Measurements from ENCODE around the gene SLC35E2B.
"Not testable (repeated sequence)": the region's sequence is repeated elsewhere in the genome, so short reads cannot be mapped to it uniquely, and the experiment has no call there.

The SLC35E2B gene

GRCh38 chr1:1658583-1659549 is 33.7 kb downstream of the SLC35E2B start, which contains the start of gene CDK11B:
CDK11B (minus strand) TSS chr1:1659004; CDS start chr1:1657485, 1,519 bp downstream.
- peak; percentile 94 for DNase-seq
- in situ Hi-C loops (cut with MboI; ENCODE audit: low pct_unique_long_range_greater_than_20kb, low sequenced_read_pairs): not testable (repeated sequence)

DNA sequence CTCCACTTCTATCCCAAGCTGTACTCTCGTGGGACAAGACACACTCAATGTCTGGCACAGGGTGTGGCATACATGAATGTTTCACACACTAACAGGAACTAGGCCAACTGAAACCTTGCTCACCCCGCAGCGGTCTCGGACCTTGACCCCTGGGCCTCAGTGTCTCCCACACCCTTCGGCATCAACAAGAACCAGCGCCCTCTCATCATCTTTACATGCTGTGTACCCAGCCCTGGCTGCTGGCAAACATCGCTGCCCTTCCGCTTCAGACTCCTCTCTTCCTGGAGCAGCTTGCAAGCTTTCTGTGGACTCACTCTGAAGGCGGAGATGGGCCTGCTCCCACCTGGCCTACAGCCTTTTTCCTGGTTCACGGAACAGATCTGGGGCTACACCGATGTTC is 44.3 kb downstream of the SLC35E2B start:
- in situ Hi-C loops (cut with MboI; ENCODE audit: low pct_unique_long_range_greater_than_20kb, low sequenced_read_pairs); DNase-seq: not testable (repeated sequence)

GRCh38 chr1:1647567-1648241 is 44.9 kb downstream of the SLC35E2B start:
- DNase-seq; in situ Hi-C loops (cut with MboI; ENCODE audit: low pct_unique_long_range_greater_than_20kb, low sequenced_read_pairs): not testable (repeated sequence)

DNA sequence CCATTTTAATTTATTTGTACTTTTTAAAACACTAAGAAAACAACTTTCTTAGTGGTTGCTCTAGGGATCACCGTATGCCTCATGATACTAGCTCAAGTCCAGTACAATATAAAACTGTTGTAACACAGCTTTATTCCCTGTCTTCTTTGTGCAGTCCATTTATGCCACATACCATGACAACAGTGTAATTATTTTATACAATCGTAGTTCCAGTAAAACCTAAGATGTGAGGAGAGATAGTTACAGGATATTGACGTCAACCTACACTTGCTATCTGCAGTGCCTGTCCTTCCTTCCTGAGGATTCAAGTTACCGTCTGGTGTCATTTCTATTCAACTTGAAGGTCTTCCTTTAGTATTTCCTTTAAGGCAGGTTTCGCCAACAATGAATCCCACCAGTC is 46.3 kb downstream of the SLC35E2B start:
- DNase-seq; in situ Hi-C loops (cut with MboI; ENCODE audit: low pct_unique_long_range_greater_than_20kb, low sequenced_read_pairs): not testable (repeated sequence)

DNA sequence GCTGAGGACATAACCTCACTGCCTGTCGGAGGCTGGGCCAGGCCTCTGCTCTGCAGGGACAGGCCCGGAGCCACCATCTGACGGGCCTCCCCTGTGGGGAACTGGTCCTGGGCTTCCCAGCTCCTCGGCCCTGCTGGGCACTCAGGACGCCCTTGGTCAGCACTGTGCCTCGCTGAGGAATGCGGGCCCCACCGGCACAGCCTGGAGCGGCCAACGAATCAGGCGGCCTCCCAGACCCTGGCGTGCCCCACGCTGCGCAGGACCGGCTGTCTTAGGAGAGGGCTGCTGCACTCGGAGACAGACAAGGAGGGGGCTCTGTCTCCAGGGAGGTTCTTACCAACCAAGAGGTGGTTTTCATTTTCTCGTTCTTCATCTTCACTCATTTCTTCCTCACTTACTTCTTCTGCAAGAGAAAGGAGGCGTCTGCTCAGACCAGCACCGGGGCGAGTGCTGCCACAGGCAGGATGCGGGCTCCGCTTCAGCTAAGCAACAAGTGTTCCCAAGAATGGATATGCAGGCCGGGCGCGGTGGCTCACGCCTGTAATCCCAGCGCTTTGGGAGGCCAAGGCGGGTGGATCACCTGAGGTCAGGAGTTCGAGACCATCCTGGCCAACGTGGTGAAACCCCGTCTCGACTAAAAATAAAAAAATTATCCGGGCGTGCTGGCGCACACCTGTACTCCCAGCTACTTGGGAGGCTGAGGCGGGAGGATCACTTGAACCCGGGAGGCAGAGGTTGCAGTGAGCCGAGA is 51.7 kb downstream of the SLC35E2B start:
- DNase-seq; in situ Hi-C loops (cut with MboI; ENCODE audit: low pct_unique_long_range_greater_than_20kb, low sequenced_read_pairs): not testable (repeated sequence)

- DNase-seq; in situ Hi-C loops (cut with MboI; ENCODE audit: low pct_unique_long_range_greater_than_20kb, low sequenced_read_pairs): not testable (repeated sequence)
These were observed 52.5 kb downstream of the SLC35E2B start for GRCh38 chr1:1640081-1640480.

GRCh38 chr1:1639368-1639767 is 53.2 kb downstream of the SLC35E2B start:
- in situ Hi-C loops (cut with MboI; ENCODE audit: low pct_unique_long_range_greater_than_20kb, low sequenced_read_pairs); DNase-seq: not testable (repeated sequence)

DNA sequence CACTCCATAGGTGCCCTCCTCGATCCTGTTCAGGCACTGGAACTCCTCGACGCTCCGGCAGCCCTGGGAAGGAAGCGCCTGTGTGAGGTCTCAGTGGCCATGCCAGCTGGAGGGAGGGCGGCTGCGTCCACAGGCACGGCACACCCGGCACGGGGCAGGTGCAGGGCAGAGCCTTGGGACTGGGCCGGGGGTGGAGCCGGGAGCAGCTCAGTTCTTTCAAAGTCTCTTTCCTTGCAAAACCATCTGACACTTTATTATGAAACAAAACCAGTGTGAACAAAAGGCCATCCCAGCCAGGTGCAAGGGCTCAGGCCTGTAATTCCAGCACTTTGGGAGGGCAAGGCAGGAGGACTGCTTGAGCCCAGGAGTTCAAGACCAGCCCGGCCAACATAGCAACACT is 54.1 kb downstream of the SLC35E2B start:
- DNase-seq; in situ Hi-C loops (cut with MboI; ENCODE audit: low pct_unique_long_range_greater_than_20kb, low sequenced_read_pairs): not testable (repeated sequence)

DNA sequence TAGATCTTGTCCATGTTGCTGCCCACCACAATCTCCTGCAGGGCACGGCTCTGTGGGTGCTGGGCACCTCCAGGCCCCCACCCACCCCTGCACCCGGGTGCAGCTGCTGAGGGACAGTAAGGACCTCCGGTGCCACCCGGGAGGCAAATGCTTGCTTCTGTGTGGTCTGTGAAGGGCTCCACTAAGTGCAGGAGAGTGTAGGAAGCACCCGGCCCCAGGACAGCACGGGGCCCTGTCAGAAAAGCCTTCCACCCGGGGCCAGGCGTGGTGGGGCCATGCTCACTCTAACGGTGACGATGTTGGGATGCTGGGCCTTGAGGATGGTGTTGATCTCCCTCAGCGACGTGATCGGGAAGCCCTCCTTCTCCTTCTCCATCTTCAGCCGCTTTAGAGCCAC is 55.1 kb downstream of the SLC35E2B start:
- in situ Hi-C loops (cut with MboI; ENCODE audit: low pct_unique_long_range_greater_than_20kb, low sequenced_read_pairs): not testable (repeated sequence)

GRCh38 chr1:1636621-1637478 is 55.7 kb downstream of the SLC35E2B start:
- in situ Hi-C loops (cut with MboI; ENCODE audit: low pct_unique_long_range_greater_than_20kb, low sequenced_read_pairs); DNase-seq: not testable (repeated sequence)

More for the DNA sequence above, 55.1 kb downstream of the SLC35E2B start:
- not testable (repeated sequence) for DNase-seq

- in situ Hi-C loops (cut with MboI; ENCODE audit: low pct_unique_long_range_greater_than_20kb, low sequenced_read_pairs); DNase-seq: not testable (repeated sequence)
These were observed 58.0 kb downstream of the SLC35E2B start for GRCh38 chr1:1634613-1635012.

- DNase-seq; in situ Hi-C loops (cut with MboI; ENCODE audit: low pct_unique_long_range_greater_than_20kb, low sequenced_read_pairs): not testable (repeated sequence)
These were observed 59.2 kb downstream of the SLC35E2B start for GRCh38 chr1:1633409-1633808.

DNA sequence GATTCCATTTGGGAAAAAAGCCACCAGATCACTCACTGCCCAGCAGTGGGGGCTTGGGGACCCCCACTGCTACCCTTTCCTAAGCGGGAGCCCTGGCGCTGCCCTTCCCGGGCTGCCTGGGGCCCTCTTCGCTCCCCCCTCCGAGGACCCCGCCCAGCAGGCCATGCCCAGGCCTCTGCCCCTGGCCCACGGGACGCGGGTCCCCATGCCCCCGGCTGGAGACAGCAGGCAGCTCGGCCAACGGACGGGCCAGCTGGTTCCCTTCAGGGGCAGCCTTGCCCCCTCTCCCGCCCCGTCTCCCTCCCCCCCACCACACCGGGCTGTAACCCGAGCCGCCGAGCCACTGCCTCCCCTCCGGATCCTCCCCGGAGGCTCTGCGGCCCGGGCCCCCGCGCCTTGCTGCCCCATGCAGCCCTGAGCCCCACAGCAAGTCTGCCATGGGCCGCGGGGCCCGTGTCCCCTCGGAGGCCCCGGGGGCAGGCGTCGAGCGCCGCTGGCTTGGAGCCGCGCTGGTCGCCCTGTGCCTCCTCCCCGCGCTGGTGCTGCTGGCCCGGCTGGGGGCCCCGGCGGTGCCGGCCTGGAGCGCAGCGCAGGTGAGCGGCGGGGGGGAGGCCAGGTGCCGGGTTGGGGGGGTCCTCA is 60.7 kb downstream of the SLC35E2B start, which contains the start of gene MMP23B:
Gene MMP23B, plus strand, starts transcription at position 392 of the 639 bp plus-strand sequence. Its CDS starts 46 bp downstream, at position 438.
- in situ Hi-C loops (cut with MboI; ENCODE audit: low pct_unique_long_range_greater_than_20kb, low sequenced_read_pairs): no loop called here
- no peak for DNase-seq

DNA sequence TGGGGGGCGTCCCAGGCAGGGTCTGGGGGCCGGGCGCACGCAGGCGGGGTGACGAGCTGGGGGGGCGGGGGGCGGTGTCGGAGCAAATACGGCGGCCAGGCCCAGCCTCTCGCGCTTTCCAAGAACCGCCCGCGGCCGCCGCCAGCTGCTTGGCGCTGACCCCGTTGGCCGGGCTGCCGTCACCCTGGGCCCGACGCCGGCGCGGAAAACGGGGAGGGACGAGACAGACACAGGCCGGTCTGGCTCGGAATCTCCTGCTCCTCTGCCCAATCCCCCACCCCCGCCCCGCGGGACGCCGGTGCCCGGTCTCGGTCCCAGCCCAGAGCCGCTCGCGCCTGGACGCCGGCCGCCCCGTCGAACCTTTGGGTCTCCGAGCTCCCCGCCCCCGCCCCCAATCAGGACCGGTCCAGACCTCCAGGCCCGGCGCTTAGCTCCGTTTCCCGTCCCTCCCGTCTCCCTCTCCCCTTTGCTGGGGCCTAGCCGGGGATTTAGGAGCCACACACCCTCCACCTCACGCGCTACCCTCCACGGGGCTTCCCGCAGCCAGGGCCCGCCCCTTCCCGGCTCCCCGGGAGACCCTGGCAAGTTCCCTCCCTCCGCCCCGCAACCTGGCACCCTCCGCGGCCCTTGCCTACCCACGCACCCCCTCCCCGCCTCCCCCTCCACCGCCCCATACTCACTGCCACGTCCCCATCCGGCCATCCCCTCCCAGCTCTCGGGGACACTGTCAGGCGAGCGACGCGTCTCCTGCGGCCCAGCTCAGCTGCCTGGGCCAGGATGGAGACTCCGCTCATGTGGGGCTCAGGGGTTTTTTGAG is 61.4 kb downstream of the SLC35E2B start:
- no peak for DNase-seq
- in situ Hi-C loops (cut with MboI; ENCODE audit: low pct_unique_long_range_greater_than_20kb, low sequenced_read_pairs): no loop called here

DNA sequence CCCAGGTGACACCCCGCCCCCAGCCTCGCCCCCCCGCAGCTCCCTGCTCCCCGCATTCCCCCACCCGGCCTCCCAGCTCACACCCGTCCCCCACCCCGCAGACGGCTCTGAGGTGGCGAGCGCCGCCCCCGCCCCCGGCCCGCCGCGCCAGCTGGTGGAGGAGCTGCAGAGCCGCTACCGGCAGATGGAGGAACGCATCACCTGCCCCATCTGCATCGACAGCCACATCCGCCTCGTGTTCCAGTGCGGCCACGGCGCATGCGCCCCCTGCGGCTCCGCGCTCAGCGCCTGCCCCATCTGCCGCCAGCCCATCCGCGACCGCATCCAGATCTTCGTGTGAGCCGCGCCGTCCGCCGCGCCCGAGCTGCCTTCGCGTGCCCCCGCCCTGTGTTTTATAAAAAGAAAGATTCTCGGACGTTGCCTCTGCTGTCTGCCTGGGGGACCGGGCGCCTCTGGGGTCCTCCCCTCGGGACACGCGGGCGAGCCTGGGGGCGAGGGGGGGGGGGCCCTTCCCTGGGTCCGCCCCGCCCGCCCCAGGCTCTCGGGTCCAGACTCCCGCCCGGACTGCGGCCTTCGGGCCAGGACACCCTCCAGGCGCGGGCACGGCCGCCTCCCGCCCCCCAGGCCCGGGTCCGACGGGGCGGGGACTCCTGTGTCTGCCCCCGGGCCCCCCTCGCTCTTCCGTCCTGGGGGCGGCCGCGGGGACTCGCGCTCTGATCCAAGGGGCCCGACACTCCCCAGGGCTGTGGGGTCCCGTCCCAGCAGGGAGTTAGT is 62.2 kb downstream of the SLC35E2B start:
- no peak for DNase-seq
- in situ Hi-C loops (cut with MboI; ENCODE audit: low pct_unique_long_range_greater_than_20kb, low sequenced_read_pairs): no loop called here

DNA sequence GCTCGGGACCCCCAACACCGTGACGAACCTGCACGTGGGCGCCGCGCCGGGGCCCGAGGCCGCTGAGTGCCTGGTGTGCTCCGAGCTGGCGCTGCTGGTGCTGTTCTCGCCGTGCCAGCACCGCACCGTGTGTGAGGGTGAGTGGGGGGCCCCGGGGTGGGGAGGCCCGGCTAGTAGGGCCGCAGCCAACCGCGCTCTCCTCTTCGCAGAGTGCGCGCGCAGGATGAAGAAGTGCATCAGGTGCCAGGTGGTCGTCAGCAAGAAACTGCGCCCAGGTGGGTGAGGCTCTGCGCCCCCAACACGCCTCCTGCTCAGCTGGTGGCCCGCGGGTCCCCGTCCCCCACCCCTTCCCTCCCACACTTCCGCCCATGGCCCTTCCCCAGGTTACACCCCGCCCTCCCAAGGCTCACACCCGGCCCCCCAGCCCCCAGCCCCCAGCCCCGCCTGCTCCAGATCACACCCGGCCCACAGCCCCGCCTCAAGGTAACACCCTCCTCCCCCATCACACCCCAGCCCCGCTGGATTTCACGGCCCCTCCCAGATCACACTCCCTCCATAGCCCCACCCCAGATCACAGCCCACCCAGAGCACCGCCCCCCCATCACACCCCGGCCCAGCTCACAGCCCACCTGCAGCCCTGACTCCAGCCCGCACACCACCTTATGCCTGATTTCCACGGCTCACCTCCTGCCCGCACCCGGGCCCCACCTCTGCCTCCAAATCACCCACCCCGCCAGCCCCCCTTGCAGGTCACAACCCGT is 63.0 kb downstream of the SLC35E2B start:
- in situ Hi-C loops (cut with MboI; ENCODE audit: low pct_unique_long_range_greater_than_20kb, low sequenced_read_pairs): no loop called here
- DNase-seq: no peak
